Kidney (tissue), 14 donors: ENCODE measurements around the gene GRHL3. TPM values are rescaled to one million over a fixed set of nuclear protein-coding genes. Genes with fewer than 3 reads are reported as not detected.

Experiments
- DNase-seq, 5 donors: peaks; one replicate each; pipeline ENCODE4 v3.0.0-alpha.2; 2013 to 2020
- FAIRE-seq: peaks from 2 replicates; lab custom pipeline; 2012; peaks lifted over from hg19 to GRCh38; lab: Jason Lieb, UNC
- H3K27ac ChIP-seq, 2 donors: one replicate each; pipeline ENCODE4 v1.7.0; 2013; ENCODE audit warnings: low read depth in 2 of 2, low read length in 2 of 2, inconsistent platforms in 1 of 2
- H3K27me3 ChIP-seq: one replicate; pipeline ENCODE4 v1.7.1; 2013; ENCODE audit warnings: low read length, inconsistent platforms; ENCODE audit not compliant: control insufficient read depth, insufficient read depth
- H3K36me3 ChIP-seq, 3 donors: one replicate each; pipeline versions ENCODE4 v1.7.0 to v1.7.1; 2013; ENCODE audit warnings: low read length in 3 of 3, control low read depth in 1 of 3, inconsistent platforms in 1 of 3; ENCODE audit not compliant: insufficient read depth in 3 of 3, control insufficient read depth in 2 of 3
- H3K4me1 ChIP-seq, 3 donors: one replicate each; pipeline versions ENCODE4 v1.7.0 to v1.7.1; 2013; ENCODE audit warnings: low read length in 3 of 3, inconsistent platforms in 1 of 3, low read depth in 1 of 3; ENCODE audit not compliant: control insufficient read depth in 2 of 3, insufficient read depth in 2 of 3
- H3K4me3 ChIP-seq, 3 donors: one replicate each; pipeline versions ENCODE4 v1.7.0 to v1.8.1; 2013; ENCODE audit warnings: low read length in 3 of 3, control low read depth in 1 of 3, inconsistent platforms in 1 of 3
- H3K9ac ChIP-seq, 3 donors: one replicate each; pipeline versions ENCODE4 v1.7.0 to v1.7.1; 2013; ENCODE audit warnings: low read length in 3 of 3, control low read depth in 1 of 3, inconsistent platforms in 1 of 3
- H3K9me3 ChIP-seq, 3 donors: one replicate each; pipeline versions ENCODE4 v1.7.0 to v1.7.1; 2013; ENCODE audit warnings: low read length in 3 of 3, control low read depth in 1 of 3, inconsistent platforms in 1 of 3; ENCODE audit not compliant: control insufficient read depth in 2 of 3, insufficient read depth in 1 of 3
- intact Hi-C: fragments of 100-400 bp; cut with DNase I; formaldehyde crosslinking; loops from one replicate; pipeline ENCODE4 v1.11.1; 2022
- polyA plus RNA-seq: library from polyadenylated mRNA; stranded (reverse); fragments of 350-450 nt; fragmentation: Illumina TruSeq; extraction: RNeasy Lipid Tissue Mini Kit (QIAGEN cat#74804); gene quantifications from one replicate; pipeline ENCODE4 v1.2.3, GENCODE V29; 2014; ENCODE audit warnings: low read depth, low replicate concordance; ENCODE audit not compliant: insufficient read depth
- total RNA-seq: library from RNA; stranded (reverse); fragmentation: NEBNext Ultra II Directional; extraction: Animal tissue kit (Norgen Biotek cat#: 25700); gene quantifications from one replicate; pipeline ENCODE4 v1.2.1, GENCODE V29; 2021
- TF ChIP-seq, protein P1 (sequence below): IDR thresholded peaks from 3 replicates; pipeline ENCODE4 v1.5.1; 2012; ENCODE audit warnings: mild to moderate bottlenecking, moderate library complexity, borderline replicate concordance; ENCODE audit not compliant: insufficient read depth; ENCODE audit errors: extremely low read depth
- donor health status: control.
- donor health status: control.
- donor health status: control.
- donor health status: control.
- donor health status: control.
- donor health status: DM: yes; HTN: yes; CAD: no.
- donor health status: Normal renal cell carcinoma (clear cell type).

GRHL3 gene
- total and polyA plus RNA-seq, 2 donors from 2014 or later = 0.32 to 1.7 TPM

DNA sequence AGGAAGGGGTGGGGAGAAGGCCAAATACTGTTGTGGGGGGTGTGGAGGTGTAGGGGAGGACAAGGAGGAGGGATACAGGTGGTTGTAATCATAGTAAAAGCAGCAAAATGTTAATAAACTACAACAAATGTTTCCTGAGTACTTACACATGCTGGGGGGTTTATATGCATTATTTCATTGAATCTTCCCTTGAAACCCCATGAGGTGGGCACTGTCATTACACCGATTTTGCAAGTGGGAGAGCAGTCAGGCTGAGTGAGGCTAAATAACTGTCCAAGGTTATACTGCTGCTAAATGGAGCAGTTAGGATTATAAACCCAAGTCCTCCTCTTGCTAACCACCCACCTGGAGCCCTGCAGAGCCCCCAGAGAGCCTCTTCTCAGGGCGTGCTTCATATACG is 14.4 kb upstream of the GRHL3 start:
- no peak for FAIRE-seq
- DNase-seq = no peak
- Histone ChIP-seq H3K4me3 (no peak overlapping the region), H3K27me3 (no peaks in the 10 kb centered on the region), H3K4me1 (no peaks in the 10 kb centered on the region), H3K36me3 (no peaks in the 10 kb centered on the region), H3K9ac (no peak overlapping the region), H3K27ac (no peak overlapping the region), H3K9me3 (no peaks in the 10 kb centered on the region)
- TF ChIP-seq, protein P1, sequence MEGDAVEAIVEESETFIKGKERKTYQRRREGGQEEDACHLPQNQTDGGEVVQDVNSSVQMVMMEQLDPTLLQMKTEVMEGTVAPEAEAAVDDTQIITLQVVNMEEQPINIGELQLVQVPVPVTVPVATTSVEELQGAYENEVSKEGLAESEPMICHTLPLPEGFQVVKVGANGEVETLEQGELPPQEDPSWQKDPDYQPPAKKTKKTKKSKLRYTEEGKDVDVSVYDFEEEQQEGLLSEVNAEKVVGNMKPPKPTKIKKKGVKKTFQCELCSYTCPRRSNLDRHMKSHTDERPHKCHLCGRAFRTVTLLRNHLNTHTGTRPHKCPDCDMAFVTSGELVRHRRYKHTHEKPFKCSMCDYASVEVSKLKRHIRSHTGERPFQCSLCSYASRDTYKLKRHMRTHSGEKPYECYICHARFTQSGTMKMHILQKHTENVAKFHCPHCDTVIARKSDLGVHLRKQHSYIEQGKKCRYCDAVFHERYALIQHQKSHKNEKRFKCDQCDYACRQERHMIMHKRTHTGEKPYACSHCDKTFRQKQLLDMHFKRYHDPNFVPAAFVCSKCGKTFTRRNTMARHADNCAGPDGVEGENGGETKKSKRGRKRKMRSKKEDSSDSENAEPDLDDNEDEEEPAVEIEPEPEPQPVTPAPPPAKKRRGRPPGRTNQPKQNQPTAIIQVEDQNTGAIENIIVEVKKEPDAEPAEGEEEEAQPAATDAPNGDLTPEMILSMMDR = no peak
- intact Hi-C loops = no loop called here

DNA sequence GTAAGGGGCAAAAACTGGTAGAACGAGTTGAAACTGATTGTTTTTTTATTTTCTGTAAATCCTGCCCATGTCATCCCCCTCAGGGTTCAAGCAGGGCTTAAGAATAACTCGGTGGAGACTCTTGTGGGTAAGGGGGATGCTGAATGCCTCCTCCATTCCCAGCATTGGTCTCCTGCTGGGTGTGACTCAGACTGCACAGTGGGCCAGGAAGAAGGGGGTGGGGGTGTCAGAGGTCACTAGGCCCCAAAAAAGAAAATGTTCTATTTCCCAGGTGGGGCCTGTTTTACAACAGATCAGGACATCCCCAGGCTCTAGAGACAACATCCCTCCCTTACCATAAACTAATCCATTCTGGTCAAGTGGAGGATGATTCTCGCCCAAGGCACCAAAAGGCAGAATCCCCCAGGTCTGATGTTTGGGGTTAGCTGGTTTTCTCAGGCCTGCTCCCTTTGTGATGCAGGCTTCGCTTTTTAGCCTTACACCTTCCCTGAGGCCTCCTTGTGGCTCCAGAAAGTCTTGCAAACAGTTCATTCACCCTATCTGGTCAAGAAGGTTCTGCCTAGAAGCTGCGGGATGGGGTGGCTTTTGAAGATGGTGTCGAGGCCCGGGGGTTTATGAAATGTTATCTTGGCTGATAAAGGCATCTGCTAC is 10.7 kb upstream of the GRHL3 start:
- no peaks in the 10 kb centered on the region for H3K9me3 ChIP-seq
- H3K27ac ChIP-seq = no peak overlapping the region
- no peak overlapping the region for H3K9ac ChIP-seq
- no peak overlapping the region for H3K4me3 ChIP-seq
- DNase-seq (no peak), FAIRE-seq (no peak)
- TF ChIP-seq, protein P1 = no peak
- intact Hi-C loops = no loop called here
- no peaks in the 10 kb centered on the region for H3K36me3 ChIP-seq
- no peaks in the 10 kb centered on the region for H3K4me1 ChIP-seq
- no peaks in the 10 kb centered on the region for H3K27me3 ChIP-seq

DNA sequence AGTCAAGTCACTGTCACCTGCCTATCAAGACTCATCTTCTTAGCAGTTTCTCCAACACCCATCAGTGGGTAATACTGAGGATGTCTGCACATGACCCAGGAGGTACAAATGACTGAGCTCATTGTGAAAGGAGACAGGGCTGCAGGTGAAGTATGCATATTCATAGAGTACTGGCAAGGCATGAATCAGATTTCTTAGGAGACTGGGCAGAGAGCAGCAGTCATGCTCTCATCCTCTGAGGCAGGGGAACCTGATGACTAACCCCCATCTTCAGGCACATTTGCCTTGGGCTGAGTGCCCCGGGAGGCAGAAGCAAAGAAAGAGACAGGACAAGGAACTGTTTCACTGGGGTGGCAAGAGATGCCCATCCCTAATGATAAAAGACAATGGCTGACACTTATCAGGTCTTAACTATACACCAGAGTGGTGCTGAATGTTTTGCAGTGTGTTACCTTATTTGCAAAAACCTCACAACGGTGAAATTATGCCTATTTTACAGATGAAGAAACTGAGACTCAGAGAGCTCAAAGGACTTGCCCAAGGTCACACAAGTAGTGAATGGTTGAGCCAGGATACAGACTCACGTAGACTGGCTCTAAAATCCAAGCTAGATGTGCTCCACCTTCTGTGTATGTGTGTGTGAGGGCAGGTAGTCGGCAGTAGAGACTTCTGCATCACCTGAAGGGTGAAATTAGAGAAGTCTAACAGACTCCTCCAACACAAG is 9.2 kb upstream of the GRHL3 start:
- TF ChIP-seq, protein P1 = no peak
- Histone ChIP-seq H3K9me3 (no peaks in the 10 kb centered on the region), H3K27ac (no peak overlapping the region), H3K4me1 (no peaks in the 10 kb centered on the region), H3K9ac (no peak overlapping the region), H3K4me3 (no peak overlapping the region), H3K36me3 (no peaks in the 10 kb centered on the region), H3K27me3 (no peaks in the 10 kb centered on the region)
- FAIRE-seq = no peak
- intact Hi-C loops = no loop called here
- no peak for DNase-seq
